Measurements from ENCODE around the gene PANX1.

Gene PANX1

DNA sequence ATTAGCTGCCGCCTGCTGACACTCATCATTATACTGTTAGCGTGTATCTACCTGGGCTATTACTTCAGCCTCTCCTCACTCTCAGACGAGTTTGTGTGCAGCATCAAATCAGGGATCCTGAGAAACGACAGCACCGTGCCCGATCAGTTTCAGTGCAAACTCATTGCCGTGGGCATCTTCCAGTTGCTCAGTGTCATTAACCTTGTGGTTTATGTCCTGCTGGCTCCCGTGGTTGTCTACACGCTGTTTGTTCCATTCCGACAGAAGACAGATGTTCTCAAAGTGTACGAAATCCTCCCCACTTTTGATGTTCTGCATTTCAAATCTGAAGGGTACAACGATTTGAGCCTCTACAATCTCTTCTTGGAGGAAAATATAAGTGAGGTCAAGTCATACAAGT is 51.1 kb downstream of the PANX1 start:
- Histone ChIP-seq H3K9ac (ENCODE audit: low read depth, low read length) (no peak overlapping the region), H3K9me3 (ENCODE audit: control insufficient read depth, insufficient read depth, low read length) (no peaks in the 10 kb centered on the region), H3K36me3 (ENCODE audit: control insufficient read depth, insufficient read depth, low read length) (peaks cover 14% of the 10 kb centered on the region)

DNA sequence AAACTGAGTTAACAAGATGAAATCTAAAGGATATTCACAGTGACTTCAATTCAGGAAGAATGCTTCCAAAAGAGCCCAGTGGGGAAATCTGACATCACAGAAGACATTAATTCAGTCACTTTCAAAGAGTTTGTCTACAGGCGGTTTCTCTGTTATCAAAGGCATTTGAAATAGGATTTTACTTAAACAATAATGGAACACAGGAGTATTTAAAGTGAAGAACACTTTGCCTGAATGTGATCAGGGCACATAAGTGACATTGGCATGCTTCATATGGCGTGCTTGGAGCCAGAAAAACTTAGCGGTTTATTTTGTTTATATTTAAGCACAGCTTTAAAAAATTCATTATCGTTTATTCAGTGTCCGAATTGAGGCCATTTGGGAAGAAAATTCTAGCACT is 52.9 kb downstream of the PANX1 start:
- Histone ChIP-seq H3K4me3 (ENCODE audit: low read depth, low read length) (no peak overlapping the region), H3K9me3 (ENCODE audit: control insufficient read depth, insufficient read depth, low read length) (no peaks in the 10 kb centered on the region), H3K27me3 (ENCODE audit: control insufficient read depth, insufficient read depth, low read length) (no peaks in the 10 kb centered on the region), H3K36me3 (ENCODE audit: control insufficient read depth, insufficient read depth, low read length) (peaks cover 14% of the 10 kb centered on the region), H3K4me1 (ENCODE audit: control insufficient read depth, insufficient read depth, low read length) (peaks cover 8% of the 10 kb centered on the region), H3K9ac (ENCODE audit: low read depth, low read length) (no peak overlapping the region)

More for the DNA sequence above, 51.1 kb downstream of the PANX1 start:
- Histone ChIP-seq H3K4me1 (ENCODE audit: control insufficient read depth, insufficient read depth, low read length) (peaks cover 8% of the 10 kb centered on the region), H3K27me3 (ENCODE audit: control insufficient read depth, insufficient read depth, low read length) (no peaks in the 10 kb centered on the region), H3K4me3 (ENCODE audit: low read depth, low read length) (no peak overlapping the region)

DNA sequence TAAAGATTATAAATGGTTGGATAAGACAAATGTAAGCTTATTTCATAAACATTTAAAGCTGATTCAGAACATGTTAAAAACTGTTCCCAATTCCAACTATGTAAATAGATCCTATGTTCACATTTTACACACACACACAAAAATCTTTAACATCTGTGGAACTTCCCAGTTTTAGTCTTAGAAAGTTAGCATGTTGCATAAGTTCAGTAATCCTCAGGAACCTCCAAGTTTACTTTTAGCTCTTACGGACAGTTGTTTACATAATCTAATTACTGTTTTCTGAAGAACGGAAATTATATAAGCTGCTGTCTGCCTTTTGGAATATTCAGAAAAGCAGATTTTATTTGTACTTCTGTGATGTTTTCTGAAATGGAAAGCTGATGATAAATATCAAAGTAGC is 53.3 kb downstream of the PANX1 start:
- H3K36me3 ChIP-seq (ENCODE audit: control insufficient read depth, insufficient read depth, low read length) = peaks cover 14% of the 10 kb centered on the region

DNA sequence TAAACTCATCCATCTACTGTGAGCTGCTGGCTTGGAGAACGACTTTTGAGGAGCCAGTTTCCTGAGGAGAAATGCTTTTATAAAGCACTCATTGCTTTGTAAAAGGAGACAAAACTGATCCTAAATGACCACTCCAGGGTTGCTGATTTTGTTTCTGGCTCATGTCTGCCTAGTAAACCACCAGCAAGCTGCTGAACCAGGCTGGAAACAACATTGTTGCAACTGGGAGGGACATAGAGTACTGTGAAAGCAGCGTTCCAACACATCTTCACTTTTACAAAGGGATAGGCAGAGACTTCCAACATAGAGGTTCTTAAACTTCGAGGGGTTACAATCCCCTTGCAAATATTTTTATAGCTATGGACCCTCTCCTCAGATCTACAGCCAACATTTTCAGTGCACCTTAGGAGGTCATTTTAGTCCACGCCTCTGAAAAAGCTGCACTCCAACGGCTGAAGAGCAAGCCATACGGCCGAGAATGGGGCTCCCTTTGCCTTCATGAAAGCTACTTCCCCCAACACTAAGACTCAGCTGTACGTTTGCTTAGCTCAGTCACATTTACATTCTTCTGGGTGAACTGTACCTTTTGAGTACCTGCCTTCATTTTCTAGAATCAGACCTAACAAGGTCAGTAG is 54.7 kb downstream of the PANX1 start:
- Histone ChIP-seq H3K36me3 (ENCODE audit: control insufficient read depth, insufficient read depth, low read length) (peaks cover 11% of the 10 kb centered on the region), H3K27me3 (ENCODE audit: control insufficient read depth, insufficient read depth, low read length) (no peaks in the 10 kb centered on the region)

More for the DNA sequence above, 53.3 kb downstream of the PANX1 start:
- Histone ChIP-seq H3K9ac (ENCODE audit: low read depth, low read length) (no peak overlapping the region), H3K4me3 (ENCODE audit: low read depth, low read length) (no peak overlapping the region), H3K4me1 (ENCODE audit: control insufficient read depth, insufficient read depth, low read length) (peaks cover 10% of the 10 kb centered on the region), H3K9me3 (ENCODE audit: control insufficient read depth, insufficient read depth, low read length) (no peaks in the 10 kb centered on the region), H3K27me3 (ENCODE audit: control insufficient read depth, insufficient read depth, low read length) (no peaks in the 10 kb centered on the region)

DNA sequence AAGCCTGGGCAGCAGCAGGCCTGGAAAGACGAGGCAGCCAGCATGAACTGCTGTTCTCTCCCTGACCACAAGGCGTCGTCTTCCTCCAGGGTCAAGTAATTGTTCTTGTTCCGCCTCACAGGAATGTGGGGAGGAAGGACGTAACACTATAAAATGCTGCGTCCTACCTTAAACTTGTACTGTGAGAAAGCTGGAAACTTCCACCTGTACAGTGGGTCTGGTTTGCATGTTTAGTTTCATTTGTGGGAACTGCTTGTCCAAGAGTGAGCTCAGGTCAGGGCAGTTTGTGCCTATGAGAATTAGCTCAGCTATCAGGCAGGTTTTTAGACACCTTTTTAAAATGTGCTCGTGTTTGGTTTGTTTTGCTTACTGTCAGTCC is 55.2 kb downstream of the PANX1 start:
- H3K4me1 ChIP-seq (ENCODE audit: control insufficient read depth, insufficient read depth, low read length) = peaks cover 13% of the 10 kb centered on the region
- no peak overlapping the region for H3K9ac ChIP-seq (ENCODE audit: low read depth, low read length)
- no peaks in the 10 kb centered on the region for H3K9me3 ChIP-seq (ENCODE audit: control insufficient read depth, insufficient read depth, low read length)
- no peaks in the 10 kb centered on the region for H3K27me3 ChIP-seq (ENCODE audit: control insufficient read depth, insufficient read depth, low read length)
- H3K4me3 ChIP-seq (ENCODE audit: low read depth, low read length) = no peak overlapping the region
- peaks cover 10% of the 10 kb centered on the region for H3K36me3 ChIP-seq (ENCODE audit: control insufficient read depth, insufficient read depth, low read length)

More for the DNA sequence above, 54.7 kb downstream of the PANX1 start:
- no peak overlapping the region for H3K4me3 ChIP-seq (ENCODE audit: low read depth, low read length)
- no peaks in the 10 kb centered on the region for H3K9me3 ChIP-seq (ENCODE audit: control insufficient read depth, insufficient read depth, low read length)
- H3K4me1 ChIP-seq (ENCODE audit: control insufficient read depth, insufficient read depth, low read length) = peaks cover 13% of the 10 kb centered on the region
- no peak overlapping the region for H3K9ac ChIP-seq (ENCODE audit: low read depth, low read length)

DNA sequence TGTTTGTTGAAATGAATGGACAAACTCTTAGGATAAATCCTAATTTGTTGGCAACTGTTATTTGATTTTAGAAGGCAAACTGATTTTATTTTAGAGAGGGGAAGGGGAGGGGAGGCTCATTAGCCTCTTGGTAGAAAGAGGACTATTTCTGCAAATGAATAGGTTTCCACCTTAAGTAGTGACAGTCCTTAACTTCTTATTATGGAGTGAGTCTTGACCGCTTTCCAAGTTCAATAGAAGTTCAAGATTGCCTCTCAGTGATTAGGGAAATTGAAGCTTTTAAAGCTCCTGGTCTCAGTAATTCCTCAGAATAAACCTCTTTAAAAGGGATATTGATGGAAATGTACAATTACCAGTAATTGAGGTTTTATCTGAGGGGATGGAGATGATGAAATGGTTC is 55.7 kb downstream of the PANX1 start:
- Histone ChIP-seq H3K4me3 (ENCODE audit: low read depth, low read length) (no peak overlapping the region), H3K4me1 (ENCODE audit: control insufficient read depth, insufficient read depth, low read length) (peaks cover 13% of the 10 kb centered on the region), H3K27me3 (ENCODE audit: control insufficient read depth, insufficient read depth, low read length) (no peaks in the 10 kb centered on the region), H3K9ac (ENCODE audit: low read depth, low read length) (no peak overlapping the region), H3K36me3 (ENCODE audit: control insufficient read depth, insufficient read depth, low read length) (peaks cover 10% of the 10 kb centered on the region), H3K9me3 (ENCODE audit: control insufficient read depth, insufficient read depth, low read length) (no peaks in the 10 kb centered on the region)

DNA sequence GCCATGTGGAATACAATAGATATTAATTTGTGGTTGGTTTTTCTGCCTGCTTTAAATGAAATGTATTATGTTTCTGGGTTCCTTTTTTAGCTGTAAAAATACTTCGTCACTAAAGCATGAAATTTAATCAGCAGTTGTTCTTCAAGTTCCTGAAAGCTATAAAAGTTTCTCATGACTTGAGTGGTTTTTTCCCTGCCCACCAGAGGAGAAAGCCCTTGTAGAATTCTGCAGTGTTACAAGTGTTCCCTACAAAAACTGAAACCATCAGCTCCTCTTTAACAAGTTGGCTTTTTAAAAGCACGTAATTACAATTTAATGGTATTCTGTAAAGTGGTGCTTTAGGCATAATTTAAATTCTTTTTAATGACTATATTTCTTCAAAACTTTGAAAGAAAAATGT is 56.2 kb downstream of the PANX1 start:
- H3K9ac ChIP-seq (ENCODE audit: low read depth, low read length) = no peak overlapping the region
- peaks cover 6% of the 10 kb centered on the region for H3K36me3 ChIP-seq (ENCODE audit: control insufficient read depth, insufficient read depth, low read length)
- H3K27me3 ChIP-seq (ENCODE audit: control insufficient read depth, insufficient read depth, low read length) = no peaks in the 10 kb centered on the region
- H3K4me3 ChIP-seq (ENCODE audit: low read depth, low read length) = no peak overlapping the region
- H3K4me1 ChIP-seq (ENCODE audit: control insufficient read depth, insufficient read depth, low read length) = peaks cover 13% of the 10 kb centered on the region
- no peaks in the 10 kb centered on the region for H3K9me3 ChIP-seq (ENCODE audit: control insufficient read depth, insufficient read depth, low read length)

DNA sequence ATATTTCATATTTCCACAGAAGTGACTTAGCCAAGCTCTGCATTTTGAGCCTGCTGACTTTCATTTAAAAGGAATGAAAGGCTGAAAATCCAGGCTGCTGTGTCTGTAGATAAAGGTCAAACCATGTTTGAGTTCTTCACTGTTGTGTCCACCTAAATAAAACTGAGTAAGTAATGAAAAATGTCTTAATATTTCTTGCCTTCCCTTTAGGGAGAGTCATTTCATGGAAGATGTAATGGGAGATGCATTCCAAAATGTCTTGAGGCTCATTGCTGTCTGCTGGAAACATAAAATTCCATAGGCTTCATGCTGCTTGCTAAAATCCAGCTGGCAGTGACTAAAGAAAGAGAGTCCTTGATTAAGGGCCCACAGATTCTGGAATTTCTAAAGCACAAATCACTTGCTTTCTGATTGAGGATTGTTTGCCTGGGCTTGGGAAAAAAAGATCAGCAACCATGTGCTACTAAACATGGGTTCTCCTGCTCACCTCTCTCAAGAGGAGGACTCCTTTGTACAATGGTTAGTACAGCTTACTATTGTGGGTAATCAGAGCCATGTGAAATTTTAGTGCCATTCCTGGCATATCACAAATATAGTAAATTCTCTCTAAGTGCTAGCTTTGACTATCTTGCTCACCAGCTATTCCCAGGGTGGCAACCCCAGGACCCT is 56.9 kb downstream of the PANX1 start:
- H3K36me3 ChIP-seq (ENCODE audit: control insufficient read depth, insufficient read depth, low read length) = peaks cover 3% of the 10 kb centered on the region
- no peaks in the 10 kb centered on the region for H3K9me3 ChIP-seq (ENCODE audit: control insufficient read depth, insufficient read depth, low read length)
- H3K4me1 ChIP-seq (ENCODE audit: control insufficient read depth, insufficient read depth, low read length) = peaks cover 13% of the 10 kb centered on the region
- H3K27me3 ChIP-seq (ENCODE audit: control insufficient read depth, insufficient read depth, low read length) = no peaks in the 10 kb centered on the region
- no peak overlapping the region for H3K9ac ChIP-seq (ENCODE audit: low read depth, low read length)
- no peak overlapping the region for H3K4me3 ChIP-seq (ENCODE audit: low read depth, low read length)

DNA sequence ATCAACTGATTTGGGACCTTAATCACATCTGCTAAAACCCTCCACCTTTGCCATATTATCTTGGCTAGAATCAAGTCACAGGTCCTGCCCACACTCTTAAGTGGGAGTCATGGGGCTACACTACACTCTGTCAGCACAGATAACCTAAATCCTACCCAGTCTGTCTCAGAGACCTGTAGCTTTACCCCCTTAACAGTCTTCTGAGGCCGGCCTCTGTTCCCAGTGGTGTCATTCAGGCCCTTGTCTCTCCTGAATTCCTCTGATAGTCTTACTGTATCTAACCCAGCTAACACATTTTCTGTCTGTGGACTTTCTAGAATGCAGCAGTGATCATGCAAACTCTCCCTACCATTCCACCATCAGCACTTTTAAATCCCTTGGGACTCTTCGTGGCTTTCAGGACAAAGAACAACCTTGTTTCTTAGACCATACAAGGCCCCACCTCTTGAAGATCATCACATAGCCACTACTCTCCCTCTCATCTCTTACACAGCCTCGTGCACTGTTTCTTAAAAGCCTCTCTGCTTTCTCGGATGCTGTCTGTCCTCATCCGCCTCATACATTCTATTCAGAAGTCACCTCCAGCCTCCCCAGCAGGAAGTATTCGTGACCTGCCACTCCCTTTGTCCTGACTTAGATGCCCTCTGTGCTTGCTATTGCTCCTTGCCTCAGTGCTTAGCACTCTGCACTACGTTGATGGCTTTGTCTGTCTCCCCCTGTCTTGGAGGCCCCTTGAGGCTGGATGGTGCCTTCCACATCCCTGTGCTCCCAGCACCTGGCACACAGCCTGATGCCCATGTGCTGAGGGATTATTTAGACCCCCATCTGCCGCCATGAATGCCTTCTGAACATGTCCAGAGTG is 57.9 kb downstream of the PANX1 start:
- Histone ChIP-seq H3K36me3 (ENCODE audit: control insufficient read depth, insufficient read depth, low read length) (peaks cover 3% of the 10 kb centered on the region), H3K4me1 (ENCODE audit: control insufficient read depth, insufficient read depth, low read length) (peaks cover 13% of the 10 kb centered on the region), H3K9me3 (ENCODE audit: control insufficient read depth, insufficient read depth, low read length) (no peaks in the 10 kb centered on the region), H3K9ac (ENCODE audit: low read depth, low read length) (no peak overlapping the region), H3K27me3 (ENCODE audit: control insufficient read depth, insufficient read depth, low read length) (no peaks in the 10 kb centered on the region), H3K4me3 (ENCODE audit: low read depth, low read length) (no peak overlapping the region)

DNA sequence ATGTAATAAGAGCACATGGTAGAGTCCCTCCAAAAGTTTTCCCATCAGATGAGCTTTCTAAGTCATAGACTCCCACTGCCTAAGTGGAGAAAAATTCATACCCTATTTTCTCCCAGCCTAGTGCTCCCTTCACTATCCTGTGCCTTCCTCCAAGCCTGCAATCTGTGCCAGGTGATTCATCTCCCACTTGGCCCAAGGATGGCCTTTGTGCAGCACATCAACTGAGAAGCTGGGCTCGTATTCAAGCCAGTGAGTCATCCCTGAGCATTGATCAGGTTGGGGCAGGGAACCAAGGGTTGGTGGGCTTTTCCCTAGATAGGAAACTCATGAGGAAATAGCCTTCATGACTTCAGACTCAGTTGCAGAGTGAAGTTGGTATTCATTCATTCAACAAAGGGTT is 64.6 kb downstream of the PANX1 start:
- Histone ChIP-seq H3K9ac (ENCODE audit: low read depth, low read length) (no peak overlapping the region), H3K9me3 (ENCODE audit: control insufficient read depth, insufficient read depth, low read length) (no peaks in the 10 kb centered on the region), H3K4me3 (ENCODE audit: low read depth, low read length) (no peak overlapping the region), H3K4me1 (ENCODE audit: control insufficient read depth, insufficient read depth, low read length) (peaks cover 2% of the 10 kb centered on the region), H3K27me3 (ENCODE audit: control insufficient read depth, insufficient read depth, low read length) (no peaks in the 10 kb centered on the region), H3K36me3 (ENCODE audit: control insufficient read depth, insufficient read depth, low read length) (no peaks in the 10 kb centered on the region)

DNA sequence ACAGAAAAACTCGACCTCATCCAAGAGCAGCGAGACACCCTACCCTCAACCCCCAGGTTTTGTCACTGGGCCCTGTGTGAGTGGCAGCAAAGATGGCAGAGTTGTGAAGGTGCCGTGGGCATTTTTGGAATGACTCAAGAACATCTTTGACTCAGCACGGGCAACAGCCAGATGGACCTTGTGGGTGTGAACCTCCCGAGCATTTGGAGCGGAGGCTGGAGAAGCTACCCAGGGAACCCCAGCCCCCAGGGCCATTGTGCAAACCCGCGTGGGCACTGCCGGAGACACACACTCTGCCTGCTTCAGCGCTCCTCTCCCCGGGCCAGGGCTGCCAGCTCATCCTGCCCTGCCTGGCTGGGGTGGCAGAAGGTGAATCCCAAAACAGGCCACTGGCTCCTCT is 66.1 kb downstream of the PANX1 start:
- Histone ChIP-seq H3K36me3 (ENCODE audit: control insufficient read depth, insufficient read depth, low read length) (no peaks in the 10 kb centered on the region), H3K4me3 (ENCODE audit: low read depth, low read length) (no peak overlapping the region), H3K4me1 (ENCODE audit: control insufficient read depth, insufficient read depth, low read length) (peaks cover 2% of the 10 kb centered on the region), H3K9ac (ENCODE audit: low read depth, low read length) (no peak overlapping the region), H3K27me3 (ENCODE audit: control insufficient read depth, insufficient read depth, low read length) (no peaks in the 10 kb centered on the region), H3K9me3 (ENCODE audit: control insufficient read depth, insufficient read depth, low read length) (no peaks in the 10 kb centered on the region)
